ENCODE results near the gene ARID3C. TPM values are rescaled to one million over a fixed set of nuclear protein-coding genes. Genes with fewer than 3 reads are reported as not detected.
A peak's percentile ranks its signal among the peaks of the same experiment; 100 is the strongest.

Gene ARID3C
- total RNA-seq, 4 donors from 2014 or later: not detected

DNA sequence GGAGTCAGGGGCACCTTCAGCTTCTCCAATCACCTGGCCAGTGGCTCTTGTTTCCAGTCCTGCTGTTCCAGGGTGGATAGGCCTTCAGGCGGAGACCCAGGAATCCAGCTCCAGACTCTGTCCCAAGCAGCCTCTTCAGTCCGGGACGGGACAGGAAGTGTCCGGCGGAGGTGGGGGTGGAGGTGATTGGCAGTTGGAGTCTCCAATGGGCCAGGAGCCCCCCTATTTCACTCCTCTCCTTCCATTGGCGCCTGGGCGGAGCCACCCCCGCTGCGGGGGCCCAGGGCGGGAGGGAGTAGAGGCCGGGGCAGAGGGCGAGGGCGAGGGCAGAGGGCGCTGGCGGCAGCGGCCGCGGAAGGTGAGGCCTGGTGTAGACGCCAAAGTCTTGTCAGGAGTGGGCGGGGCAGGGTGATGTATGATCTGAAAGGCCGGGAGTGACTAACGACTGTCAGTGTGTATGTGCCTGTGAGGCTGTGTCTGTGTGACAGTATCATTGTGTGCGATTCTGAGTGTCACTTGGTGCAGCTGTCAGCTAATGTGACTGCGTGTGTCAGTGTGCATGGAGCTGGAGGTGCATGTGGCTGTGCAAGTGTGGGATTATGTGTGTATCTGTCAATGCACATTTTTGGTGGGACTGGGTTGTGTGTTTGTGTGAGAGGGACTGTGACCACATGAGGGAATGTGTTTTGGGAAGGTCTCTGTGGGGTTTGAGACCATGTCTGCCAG, 23.2 kb upstream of the ARID3C start, which contains the start of gene IL11RA:
IL11RA (plus strand) TSS at position 310 of the 726 bp plus-strand sequence. CDS start 3,033 bp downstream, outside the sequence.
- H3K27ac ChIP-seq: peak within 1 kb of the TSS; percentile 54 to 88 (median 84)
- no peaks in the 10 kb centered on the region for H3K9me3 ChIP-seq
- H3K27me3 ChIP-seq: no peaks in the 10 kb centered on the region
- intact Hi-C loops (cut with DNase I): no loop called here
- TF ChIP-seq, protein P1, sequence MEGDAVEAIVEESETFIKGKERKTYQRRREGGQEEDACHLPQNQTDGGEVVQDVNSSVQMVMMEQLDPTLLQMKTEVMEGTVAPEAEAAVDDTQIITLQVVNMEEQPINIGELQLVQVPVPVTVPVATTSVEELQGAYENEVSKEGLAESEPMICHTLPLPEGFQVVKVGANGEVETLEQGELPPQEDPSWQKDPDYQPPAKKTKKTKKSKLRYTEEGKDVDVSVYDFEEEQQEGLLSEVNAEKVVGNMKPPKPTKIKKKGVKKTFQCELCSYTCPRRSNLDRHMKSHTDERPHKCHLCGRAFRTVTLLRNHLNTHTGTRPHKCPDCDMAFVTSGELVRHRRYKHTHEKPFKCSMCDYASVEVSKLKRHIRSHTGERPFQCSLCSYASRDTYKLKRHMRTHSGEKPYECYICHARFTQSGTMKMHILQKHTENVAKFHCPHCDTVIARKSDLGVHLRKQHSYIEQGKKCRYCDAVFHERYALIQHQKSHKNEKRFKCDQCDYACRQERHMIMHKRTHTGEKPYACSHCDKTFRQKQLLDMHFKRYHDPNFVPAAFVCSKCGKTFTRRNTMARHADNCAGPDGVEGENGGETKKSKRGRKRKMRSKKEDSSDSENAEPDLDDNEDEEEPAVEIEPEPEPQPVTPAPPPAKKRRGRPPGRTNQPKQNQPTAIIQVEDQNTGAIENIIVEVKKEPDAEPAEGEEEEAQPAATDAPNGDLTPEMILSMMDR (IDR thresholded peaks at IDR 0.05): no peak
- peak in 2 of 4 donors; percentile 9 to 25 for TF ChIP-seq POLR2A (IDR thresholded peaks at IDR 0.05)
- DNase-seq: no peak
- peaks cover 43 to 73% (median 57%) of the 10 kb centered on the region in 3 donors for H3K4me1 ChIP-seq
- 4 to 5% methylated on average over 5 to 8 of the region's 24 CpGs for WGBS, 2 donors
- H3K4me3 ChIP-seq: peak within 1 kb of the TSS; percentile 18 to 63 (median 37)
- H3K36me3 ChIP-seq: peaks cover 0 to 21% (median 3%) of the 10 kb centered on the region in 3 donors

DNA sequence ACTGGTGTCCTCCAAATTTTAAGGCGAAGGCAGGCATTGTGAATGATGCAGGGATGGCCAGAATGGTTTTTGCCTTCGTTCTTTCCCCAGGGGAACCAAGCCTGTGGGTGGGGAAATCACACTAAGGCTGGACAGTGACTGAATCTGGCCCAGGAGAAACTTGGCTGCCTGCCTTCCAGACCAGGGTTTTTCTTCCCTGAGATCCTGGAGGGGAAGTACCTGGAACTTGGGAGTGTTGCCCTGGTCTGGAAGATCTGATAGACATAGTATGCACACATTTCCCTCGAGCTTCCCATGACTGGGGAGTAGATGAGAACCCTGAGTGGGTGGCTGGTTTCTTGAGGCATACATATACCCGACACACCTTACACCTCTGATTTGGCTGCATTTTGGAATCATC, 22.5 kb upstream of the ARID3C start:
- no peak for DNase-seq
- Histone ChIP-seq H3K9me3 (no peaks in the 10 kb centered on the region), H3K36me3 (peaks cover 0 to 21% (median 3%) of the 10 kb centered on the region in 3 donors), H3K27me3 (no peaks in the 10 kb centered on the region), H3K4me3 (peak overlapping the region in 3 of 4 donors; percentile 33 to 63 (median 41)), H3K4me1 (peaks cover 44 to 79% (median 58%) of the 10 kb centered on the region in 3 donors), H3K27ac (peak overlapping the region; percentile 54 to 88 (median 84))
- WGBS, 2 donors: 6 to 54% methylated on average over 3 to 4 of the region's 4 CpGs
- intact Hi-C loops (cut with DNase I): no loop called here
- TF ChIP-seq, protein P1 (IDR thresholded peaks at IDR 0.05): no peak
- TF ChIP-seq POLR2A (IDR thresholded peaks at IDR 0.05): no peak

DNA sequence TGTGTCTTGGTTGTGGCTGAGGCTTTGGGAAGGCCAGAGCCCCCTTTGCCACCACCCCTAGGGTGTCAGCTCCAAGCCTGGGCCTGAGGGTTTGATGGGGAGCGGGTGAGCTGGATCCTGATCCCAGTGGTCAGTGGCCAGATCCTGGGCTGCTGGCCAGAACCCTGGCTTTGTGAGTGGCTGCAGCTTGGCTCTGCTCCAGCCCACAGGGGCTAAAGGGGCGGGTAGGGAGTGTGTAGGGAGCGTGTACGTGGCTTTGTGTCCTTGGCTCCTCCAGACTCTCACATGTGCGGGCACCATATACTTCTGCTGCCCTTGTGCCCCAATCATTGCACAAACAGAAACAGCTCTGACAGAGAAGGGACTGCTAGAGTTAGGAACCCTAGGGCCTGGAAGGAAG, 21.9 kb upstream of the ARID3C start:
- H3K27me3 ChIP-seq: no peaks in the 10 kb centered on the region
- H3K9me3 ChIP-seq: no peaks in the 10 kb centered on the region
- 100% methylated on average over 1 of the region's 5 CpGs; no CpG with 5 or more reads in 1 of the 2 donors for WGBS, 2 donors
- no peak for DNase-seq
- TF ChIP-seq, protein P1 (IDR thresholded peaks at IDR 0.05): no peak
- no peak for TF ChIP-seq POLR2A (IDR thresholded peaks at IDR 0.05)
- H3K4me3 ChIP-seq: no peak overlapping the region
- peaks cover 44 to 83% (median 58%) of the 10 kb centered on the region in 3 donors for H3K4me1 ChIP-seq
- H3K36me3 ChIP-seq: peaks cover 0 to 21% (median 3%) of the 10 kb centered on the region in 3 donors
- intact Hi-C loops (cut with DNase I): no loop called here
- H3K27ac ChIP-seq: peak overlapping the region in 3 of 4 donors; percentile 81 to 88 (median 88)

DNA sequence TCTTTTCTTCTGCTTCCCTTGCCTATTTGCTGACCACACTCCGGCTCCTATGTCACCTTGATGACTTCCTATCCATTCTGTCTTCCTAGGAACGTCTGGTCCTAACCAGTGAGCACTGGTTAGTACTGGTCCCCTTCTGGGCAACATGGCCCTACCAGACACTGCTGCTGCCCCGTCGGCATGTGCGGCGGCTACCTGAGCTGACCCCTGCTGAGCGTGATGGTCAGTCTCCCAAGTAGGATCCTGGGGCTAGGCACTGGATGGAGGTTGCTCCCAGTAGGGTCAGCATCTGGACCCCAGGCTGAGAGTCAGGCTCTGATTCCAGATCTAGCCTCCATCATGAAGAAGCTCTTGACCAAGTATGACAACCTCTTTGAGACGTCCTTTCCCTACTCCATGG, 19.8 kb upstream of the ARID3C start:
- H3K4me3 ChIP-seq: no peak overlapping the region
- no peak overlapping the region for H3K27ac ChIP-seq
- no peaks in the 10 kb centered on the region for H3K9me3 ChIP-seq
- H3K27me3 ChIP-seq: no peaks in the 10 kb centered on the region
- intact Hi-C loops (cut with DNase I): no loop called here
- DNase-seq: no peak
- peaks cover 36 to 62% (median 40%) of the 10 kb centered on the region in 3 donors for H3K4me1 ChIP-seq
- TF ChIP-seq POLR2A (IDR thresholded peaks at IDR 0.05): no peak
- TF ChIP-seq, protein P1 (IDR thresholded peaks at IDR 0.05): no peak
- peaks cover 0 to 21% (median 3%) of the 10 kb centered on the region in 3 donors for H3K36me3 ChIP-seq
- 93% methylated on average over 6 to 7 of the region's 8 CpGs for WGBS, 2 donors

DNA sequence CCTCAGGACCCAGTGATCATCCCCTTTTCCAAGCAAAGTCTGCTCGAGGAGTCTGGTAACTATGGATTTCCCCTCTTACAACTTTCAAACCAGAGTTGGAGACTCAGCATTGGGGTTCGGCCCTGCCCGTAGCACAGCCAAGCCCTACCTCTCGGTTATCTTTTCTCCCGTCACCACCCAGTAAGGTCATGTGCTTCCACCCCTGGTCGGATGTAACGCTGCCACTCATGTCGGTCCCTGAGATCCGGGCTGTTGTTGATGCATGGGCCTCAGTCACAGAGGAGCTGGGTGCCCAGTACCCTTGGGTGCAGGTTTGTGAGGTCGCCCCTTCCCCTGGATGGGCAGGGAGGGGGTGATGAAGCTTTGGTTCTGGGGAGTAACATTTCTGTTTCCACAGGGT, 18.8 kb upstream of the ARID3C start:
- intact Hi-C loops (cut with DNase I): no loop called here
- peak overlapping the region in 3 of 4 donors; percentile 88 to 92 (median 89) for H3K27ac ChIP-seq
- H3K4me3 ChIP-seq: peak overlapping the region; percentile 54 to 80 (median 78)
- no peaks in the 10 kb centered on the region for H3K27me3 ChIP-seq
- TF ChIP-seq, protein P1 (IDR thresholded peaks at IDR 0.05): no peak
- TF ChIP-seq POLR2A (IDR thresholded peaks at IDR 0.05): no peak
- peaks cover 0 to 21% (median 3%) of the 10 kb centered on the region in 3 donors for H3K36me3 ChIP-seq
- H3K4me1 ChIP-seq: peaks cover 30 to 52% (median 30%) of the 10 kb centered on the region in 3 donors
- WGBS, 2 donors: 38 to 42% methylated on average over 8 to 10 of the region's 10 CpGs
- no peak for DNase-seq
- H3K9me3 ChIP-seq: no peaks in the 10 kb centered on the region
